Middle frontal gyrus (tissue), 1 donor: ENCODE measurements around the gene HTR1D.

Source experiments
- DNase-seq: peaks from one replicate; pipeline ENCODE4 v3.0.0-alpha.2; 2015; ENCODE audit warnings: low spot score; ENCODE audit errors: extremely low spot score

HTR1D gene

DNA sequence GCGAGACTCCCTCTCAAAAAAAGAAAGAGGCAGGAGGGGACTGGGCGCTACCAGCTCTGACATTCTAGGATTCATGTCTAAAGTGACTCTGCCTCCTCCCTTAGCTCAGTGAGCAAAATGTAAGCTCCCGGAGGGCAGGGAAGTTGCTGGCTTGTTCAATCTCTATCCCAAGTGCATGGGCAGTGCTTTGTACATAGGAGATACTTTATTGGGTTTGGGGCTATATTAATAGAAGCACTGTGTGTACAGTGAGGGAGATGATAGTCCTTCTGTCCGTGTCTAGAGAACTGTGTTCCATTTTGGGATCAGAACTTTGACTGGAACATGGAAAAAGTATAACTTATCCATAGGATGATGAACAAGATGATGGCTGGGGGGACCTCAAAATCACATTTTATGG, 31.9 kb downstream of the HTR1D start:
- no peak for DNase-seq

DNA sequence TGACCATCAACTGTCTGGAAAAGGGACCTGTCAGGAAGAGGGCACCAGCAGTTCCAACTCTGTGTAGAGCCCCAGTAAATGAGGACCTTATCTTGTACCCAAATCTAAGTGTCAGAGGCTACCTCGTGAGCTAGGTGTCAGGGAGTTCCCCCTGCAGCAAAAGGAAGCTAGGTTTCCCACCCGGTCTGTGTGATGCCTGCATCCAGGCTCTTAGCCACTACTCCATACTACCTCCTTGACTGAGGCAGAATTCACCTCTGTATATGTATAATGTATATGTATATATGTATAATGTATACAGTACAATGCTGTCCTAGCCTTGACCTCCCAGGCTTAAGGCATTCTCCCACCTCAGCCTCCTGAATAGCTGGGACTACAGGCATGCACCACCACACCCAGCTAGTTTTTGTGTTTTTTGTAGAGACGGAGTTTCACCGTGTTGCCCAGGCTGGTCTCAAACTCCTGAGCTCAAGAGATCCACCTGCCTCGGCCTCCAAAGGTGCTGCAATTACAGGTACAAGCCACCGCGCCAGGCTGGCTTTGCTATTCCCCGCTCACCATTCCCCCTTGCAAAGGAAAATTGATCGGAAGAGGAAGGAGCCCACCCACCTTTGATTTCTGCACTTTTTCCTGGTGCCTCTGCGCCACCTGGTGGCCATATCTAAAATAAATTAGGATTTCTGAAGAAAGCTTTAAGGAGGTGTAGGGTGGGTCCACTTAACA, 32.9 kb downstream of the HTR1D start:
- no peak for DNase-seq

- DNase-seq, result no peak
These were observed 37.4 kb downstream of the HTR1D start for GRCh38 chr1:23179862-23180261.

DNA sequence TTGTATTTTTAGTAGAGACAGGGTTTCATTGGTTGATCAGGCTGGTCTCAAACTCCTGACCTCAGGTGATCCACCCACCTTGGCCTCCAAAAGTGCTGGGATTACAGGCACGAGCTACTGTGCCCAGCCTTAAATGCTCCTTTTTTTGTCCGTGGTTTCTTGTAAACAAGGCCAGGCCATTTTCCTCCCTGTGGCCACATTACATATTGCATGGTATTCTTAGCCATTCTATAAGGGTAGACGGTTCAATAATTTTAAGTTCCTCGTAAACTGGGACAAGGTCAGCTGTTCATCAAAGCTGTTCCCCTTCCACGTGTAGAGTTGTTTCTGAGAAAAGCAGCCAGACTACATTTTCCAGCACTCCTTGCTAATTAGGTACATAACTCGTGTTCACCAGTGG, 38.4 kb downstream of the HTR1D start:
- DNase-seq, result no peak

GRCh38 chr1:23178414-23178813, 38.9 kb downstream of the HTR1D start:
- no peak for DNase-seq

- DNase-seq, result peak; percentile 44
These were observed 39.6 kb downstream of the HTR1D start for GRCh38 chr1:23177438-23178380.

DNA sequence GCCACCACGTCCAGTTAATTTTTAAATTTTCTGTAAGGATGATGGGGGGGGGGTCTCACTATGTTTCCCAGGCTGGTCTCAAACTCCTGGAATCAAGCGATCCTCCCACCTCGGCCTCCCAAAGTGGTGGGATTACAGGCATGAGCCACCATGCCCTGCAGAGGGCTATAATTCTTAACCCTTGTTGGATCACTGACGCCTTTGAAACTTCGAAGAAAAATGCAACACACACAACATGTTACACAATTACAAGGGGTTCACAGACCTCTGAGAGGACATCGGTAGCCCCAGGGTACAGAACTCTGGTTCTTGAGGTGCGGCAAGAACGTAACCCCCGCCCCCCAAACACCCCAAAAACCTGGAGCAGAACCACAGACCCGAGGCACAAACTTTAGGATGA, 40.3 kb downstream of the HTR1D start:
- no peak for DNase-seq

DNA sequence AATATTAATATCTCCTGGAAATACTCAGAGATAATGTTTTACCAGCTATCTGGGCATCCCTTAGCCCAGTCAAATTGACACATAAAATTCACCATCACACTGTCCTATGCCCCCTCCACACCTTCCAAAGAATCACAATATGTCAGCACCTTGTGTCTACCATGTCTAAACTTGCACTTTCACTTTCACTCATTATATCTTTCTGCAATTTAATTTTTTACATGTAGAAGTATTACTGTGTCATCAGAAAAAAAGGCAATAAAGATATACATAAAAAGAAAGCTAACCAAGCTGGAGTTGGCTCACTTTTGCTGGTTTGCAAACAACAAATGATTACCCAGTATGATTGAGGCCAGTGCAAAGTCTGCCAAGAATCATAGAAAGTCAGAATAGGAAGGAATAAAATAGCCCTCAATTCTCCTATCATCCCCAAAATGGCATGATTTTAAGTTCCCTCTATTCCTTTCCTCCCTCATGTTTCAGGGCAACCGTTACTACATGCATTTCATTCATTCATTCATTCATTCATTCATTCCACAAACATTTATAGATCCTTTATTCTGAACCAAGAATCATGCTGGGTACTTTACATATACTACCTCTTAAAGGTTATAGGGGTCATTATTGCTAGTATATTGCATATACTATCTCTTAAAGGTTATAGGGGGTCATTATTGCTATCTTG, 42.7 kb downstream of the HTR1D start:
- no peak for DNase-seq

DNA sequence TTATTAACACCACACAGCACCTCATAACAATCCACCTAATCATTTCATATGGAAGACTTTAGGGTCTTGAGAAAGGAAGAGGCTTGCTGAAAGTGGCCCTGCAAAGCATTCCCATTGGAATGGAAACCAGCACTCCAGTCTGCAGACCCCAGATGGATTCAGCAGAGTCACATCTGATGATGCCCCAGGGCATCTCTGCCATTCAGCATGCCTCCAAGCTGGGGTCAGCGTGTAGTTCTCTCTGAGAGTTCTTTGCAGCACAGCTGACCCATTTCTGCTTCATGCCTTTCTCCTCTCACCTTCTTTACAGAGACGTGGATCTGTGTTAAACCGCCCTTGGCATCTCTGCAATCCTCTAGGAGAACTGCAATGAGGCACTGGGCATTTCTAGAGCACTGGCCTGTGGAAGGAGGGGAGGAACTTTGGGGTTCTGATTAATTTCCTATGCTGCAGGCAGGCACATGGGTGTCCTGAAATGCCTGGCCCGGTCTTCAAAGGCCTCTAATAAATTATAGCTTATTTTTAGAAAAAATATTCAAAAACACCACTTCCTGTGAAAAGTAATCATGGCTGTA, 46.0 kb downstream of the HTR1D start:
- DNase-seq, result no peak

- DNase-seq, result no peak
These were observed 47.5 kb downstream of the HTR1D start for GRCh38 chr1:23169727-23170335.

DNA sequence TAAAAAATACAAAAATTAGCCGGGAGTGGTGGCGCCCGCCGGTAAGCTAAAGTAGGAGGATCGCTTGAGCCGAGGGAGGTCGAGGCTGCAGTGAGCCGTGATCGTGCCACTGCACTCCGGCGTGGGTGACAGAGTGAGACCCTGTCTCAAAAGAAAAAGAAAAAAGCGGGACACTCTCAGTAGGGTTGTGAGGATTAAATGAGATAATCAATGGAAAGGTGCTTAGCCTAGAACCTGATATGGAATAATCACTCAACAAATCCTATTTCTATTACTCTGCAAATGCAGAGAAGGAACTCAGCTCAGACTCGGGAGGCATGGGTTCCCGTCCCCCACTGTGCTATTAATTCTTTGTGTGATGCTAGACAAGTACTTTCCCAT, 48.1 kb downstream of the HTR1D start:
- DNase-seq, result no peak

DNA sequence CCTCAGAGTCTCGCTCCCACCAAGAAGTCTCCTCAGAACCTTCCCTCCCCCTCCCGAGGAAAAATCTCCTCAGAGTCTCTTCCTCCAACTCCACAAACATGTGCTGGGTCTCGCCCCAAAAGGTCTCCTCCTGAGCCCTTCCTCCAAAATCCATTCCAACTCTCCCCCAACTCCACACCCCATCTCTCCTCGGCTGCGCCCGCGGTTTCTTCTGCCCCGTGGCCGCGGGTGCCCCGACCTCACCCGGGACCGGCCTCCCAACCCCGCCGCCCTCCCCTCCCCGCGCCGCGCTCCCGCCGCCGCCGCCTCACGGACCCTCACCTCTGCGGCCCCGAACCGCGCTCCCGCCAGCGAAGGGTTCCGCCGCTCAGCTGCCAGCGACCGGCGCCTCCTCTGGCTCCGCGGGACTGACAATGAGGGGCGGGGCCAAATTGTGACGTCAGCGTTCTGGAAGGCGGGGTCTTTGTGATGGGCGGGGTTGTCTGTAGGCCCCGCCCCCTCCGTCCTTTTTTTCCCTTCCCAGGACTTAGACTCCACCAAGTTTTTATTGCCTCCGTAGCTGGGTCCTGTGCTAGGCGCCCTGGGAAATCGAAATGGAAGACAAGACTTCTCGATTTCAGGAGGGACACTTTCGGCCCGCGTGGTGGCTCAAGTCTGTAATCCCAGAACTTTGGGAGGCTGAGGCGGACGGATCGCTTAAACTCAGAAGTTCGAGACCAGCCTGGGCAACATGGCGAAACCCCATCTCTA, 48.7 kb downstream of the HTR1D start, which contains the start of gene LUZP1:
LUZP1 (minus strand) TSS at position 412 of the 750 bp plus-strand sequence.
- peak; percentile 77 for DNase-seq

DNA sequence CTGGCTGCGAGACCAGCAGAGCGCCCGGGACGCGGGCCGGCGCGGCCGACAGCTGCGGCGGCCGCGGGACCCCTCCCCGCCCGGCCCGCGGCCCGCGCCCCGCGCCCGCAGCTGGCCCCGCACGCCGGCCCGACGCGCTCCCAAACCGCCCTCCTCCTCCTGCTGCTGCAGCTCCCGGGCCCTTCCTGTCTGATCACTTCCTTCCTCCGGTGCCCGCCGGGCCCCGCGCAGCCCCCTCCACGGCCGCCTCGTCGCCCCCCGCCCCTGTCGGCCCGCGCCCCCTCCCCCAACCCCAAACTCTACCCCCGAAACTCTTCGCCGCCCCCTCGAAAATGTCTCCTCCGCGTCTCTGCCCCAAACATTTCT, 49.2 kb downstream of the HTR1D start:
- no peak for DNase-seq

- no peak for DNase-seq
These were observed 49.8 kb downstream of the HTR1D start for GRCh38 chr1:23167353-23168078.

DNA sequence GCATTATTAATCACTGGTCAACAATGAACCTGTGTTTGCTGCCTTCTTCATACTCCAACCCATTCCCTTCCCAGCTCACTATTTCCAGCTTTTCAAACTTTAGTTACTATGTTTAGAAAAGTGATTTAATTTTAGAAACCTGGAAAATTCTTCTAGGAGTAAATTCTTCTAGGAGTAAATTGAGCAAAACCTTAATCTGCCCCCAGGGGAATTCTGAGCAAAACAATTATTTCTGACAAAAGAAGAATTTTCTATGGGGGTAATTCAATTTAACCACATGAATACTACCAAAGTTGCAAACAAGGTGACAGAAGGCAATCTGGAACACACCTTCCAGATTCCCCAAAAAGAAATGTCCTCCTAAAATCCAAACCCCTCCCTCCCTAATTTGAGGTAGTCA, 50.4 kb downstream of the HTR1D start:
- no peak for DNase-seq

- no peak for DNase-seq
These were observed 53.9 kb downstream of the HTR1D start for GRCh38 chr1:23163395-23163794.

DNA sequence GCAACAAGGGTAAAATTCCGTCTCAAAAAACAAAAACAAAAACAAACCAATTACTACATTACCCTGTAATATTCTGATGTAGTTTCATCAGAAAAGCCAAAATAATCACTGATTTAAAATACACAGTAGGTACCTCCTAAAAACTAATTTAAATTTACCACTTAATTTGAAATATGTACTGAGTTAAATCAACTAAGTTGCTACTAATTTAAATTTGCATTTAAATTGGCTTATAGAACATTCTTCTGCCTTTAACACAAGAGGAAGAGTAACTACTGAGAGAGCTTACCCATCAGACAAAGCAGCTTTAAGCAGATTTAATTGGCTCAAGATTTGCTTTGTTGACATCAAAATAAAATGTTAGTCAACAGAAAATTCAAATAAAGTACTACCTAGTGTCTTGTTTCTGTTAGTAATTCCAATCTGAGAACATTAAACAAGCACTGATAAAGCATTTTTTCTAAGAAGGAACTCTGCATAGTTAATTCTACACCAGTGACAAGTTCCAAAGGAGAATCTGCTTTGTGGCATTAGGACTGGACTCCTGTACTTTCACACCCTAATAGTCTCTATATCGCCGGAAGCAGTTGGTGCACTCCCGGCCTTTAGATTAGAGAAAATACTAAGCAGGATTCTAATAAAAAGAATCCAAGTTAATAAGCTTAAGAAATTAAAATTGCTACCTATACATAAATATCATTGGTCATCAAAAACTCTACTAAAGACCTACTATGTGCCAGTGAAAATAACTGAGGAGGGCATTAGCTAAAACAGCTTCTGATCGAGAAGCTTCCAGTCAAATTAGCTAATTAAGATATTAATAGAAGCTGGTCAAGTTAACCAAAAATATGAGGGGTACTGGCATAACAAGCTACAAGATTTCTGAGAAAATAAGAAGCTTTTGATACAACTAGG, 57.1 kb downstream of the HTR1D start:
- DNase-seq, result no peak

DNA sequence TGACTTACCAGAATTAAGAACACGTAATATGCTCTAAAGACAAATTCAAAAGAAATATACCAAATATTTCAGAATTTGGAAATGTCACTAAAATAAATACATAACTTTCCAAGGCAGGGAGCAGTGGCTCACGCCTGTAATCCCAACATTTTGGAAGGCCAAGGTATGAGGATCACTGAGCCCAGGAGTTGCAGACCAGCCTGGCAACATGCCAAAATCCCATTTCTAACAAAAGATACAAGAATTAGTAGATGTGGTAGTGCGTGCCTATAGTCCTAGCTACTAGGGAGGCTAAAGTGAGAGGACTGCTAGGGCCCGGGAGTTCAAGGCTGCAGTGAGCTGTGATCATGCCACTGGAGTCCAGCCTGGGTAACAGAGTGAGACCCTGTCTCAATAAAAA, 60.4 kb downstream of the HTR1D start:
- DNase-seq, result no peak
